ENCODE results near the gene ENTREP1. TPM values are rescaled to one million over a fixed set of nuclear protein-coding genes. Genes with fewer than 3 reads are reported as not detected.

The ENTREP1 gene
- total RNA-seq, 2 donors from 2014 or later = 13.7 to 25.8 TPM

GRCh38 chr9:69391946-69392345 lies 66.9 kb downstream of the ENTREP1 start:
- H3K9me3 ChIP-seq (ENCODE audit: control insufficient read depth, low read length) = peaks cover 5% of the 10 kb centered on the region
- no peaks in the 10 kb centered on the region for H3K27me3 ChIP-seq (ENCODE audit: control insufficient read depth, insufficient read depth, low read length, poor library complexity, severe bottlenecking)
- H3K36me3 Mint-ChIP-seq (ENCODE audit: low read depth) = peaks cover 43% of the 10 kb centered on the region
- no peak for DNase-seq
- peak overlapping the region; percentile 35 for H3K27ac Mint-ChIP-seq
- H3K4me1 Mint-ChIP-seq = no peaks in the 10 kb centered on the region
- no peak overlapping the region for H3K9ac ChIP-seq (ENCODE audit: extremely low read depth, low read length, poor library complexity, severe bottlenecking)
- 93 to 98% methylated on average over 6 to 7 of the region's 7 CpGs for WGBS, 2 experiments (ENCODE audit: insufficient coverage in 1 of 2, insufficient read length in 1 of 2)
- TF ChIP-seq CTCF (conservative IDR thresholded peaks at IDR 0.05) = no peak
- H3K4me3 ChIP-seq (ENCODE audit: low read length) = no peak overlapping the region
- no peak overlapping the region for H3K4me3 Mint-ChIP-seq
- H3K9me3 Mint-ChIP-seq = no peaks in the 10 kb centered on the region
- H3K36me3 ChIP-seq (ENCODE audit: control insufficient read depth, insufficient read depth, low read length) = peaks cover 6% of the 10 kb centered on the region
- H3K4me1 ChIP-seq (ENCODE audit: control insufficient read depth, insufficient read depth, low read length) = no peaks in the 10 kb centered on the region
- H3K27ac ChIP-seq (ENCODE audit: low read depth, low read length) = no peak overlapping the region
- H3K27me3 Mint-ChIP-seq (ENCODE audit: insufficient read depth) = no peaks in the 10 kb centered on the region

- Histone ChIP-seq H3K9me3 (ENCODE audit: control insufficient read depth, low read length) (peaks cover 6% of the 10 kb centered on the region), H3K4me1 (ENCODE audit: control insufficient read depth, insufficient read depth, low read length) (no peaks in the 10 kb centered on the region), H3K4me3 (ENCODE audit: low read length) (no peak overlapping the region), H3K27ac (ENCODE audit: low read depth, low read length) (no peak overlapping the region), H3K36me3 (ENCODE audit: control insufficient read depth, insufficient read depth, low read length) (peaks cover 4% of the 10 kb centered on the region), H3K9ac (ENCODE audit: extremely low read depth, low read length, poor library complexity, severe bottlenecking) (no peak overlapping the region), H3K27me3 (ENCODE audit: control insufficient read depth, insufficient read depth, low read length, poor library complexity, severe bottlenecking) (no peaks in the 10 kb centered on the region)
- H3K4me1 Mint-ChIP-seq = no peaks in the 10 kb centered on the region
- no peak overlapping the region for H3K4me3 Mint-ChIP-seq
- TF ChIP-seq CTCF (conservative IDR thresholded peaks at IDR 0.05) = no peak
- peaks cover 38% of the 10 kb centered on the region for H3K36me3 Mint-ChIP-seq (ENCODE audit: low read depth)
- DNase-seq = no peak
- no peaks in the 10 kb centered on the region for H3K9me3 Mint-ChIP-seq
- H3K27ac Mint-ChIP-seq = no peak overlapping the region
- H3K27me3 Mint-ChIP-seq (ENCODE audit: insufficient read depth) = no peaks in the 10 kb centered on the region
- WGBS, 2 experiments (ENCODE audit: insufficient coverage in 1 of 2, insufficient read length in 1 of 2) = 90 to 92% methylated on average over 5 of the region's 5 CpGs
These were observed 67.8 kb downstream of the ENTREP1 start for GRCh38 chr9:69392826-69393225.

DNA sequence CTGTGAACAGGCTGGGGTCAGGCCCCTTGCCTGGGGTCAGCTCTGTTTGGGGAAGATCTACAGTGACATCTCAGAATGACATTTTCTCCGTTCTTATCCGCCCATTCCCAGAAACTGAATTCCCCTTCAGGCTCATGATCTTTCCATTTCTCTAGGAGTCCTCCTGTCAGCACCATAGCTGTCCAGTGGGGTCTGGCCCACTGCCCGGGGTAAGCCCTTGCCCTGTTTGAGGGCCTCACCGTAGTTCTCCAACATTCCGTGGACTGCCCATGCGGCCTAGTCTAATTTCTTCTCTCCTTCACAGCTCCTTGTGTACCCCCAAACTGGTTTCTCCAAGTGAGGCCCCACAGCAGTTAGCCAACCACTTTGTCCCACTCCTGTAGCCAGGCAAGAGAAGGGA lies 68.4 kb downstream of the ENTREP1 start:
- Mint-ChIP-seq H3K27ac (peak overlapping the region; percentile 14), H3K4me3 (no peak overlapping the region), H3K27me3 (ENCODE audit: insufficient read depth) (no peaks in the 10 kb centered on the region), H3K36me3 (ENCODE audit: low read depth) (peaks cover 32% of the 10 kb centered on the region), H3K4me1 (no peaks in the 10 kb centered on the region), H3K9me3 (no peaks in the 10 kb centered on the region)
- DNase-seq = no peak
- WGBS, 2 experiments (ENCODE audit: insufficient coverage in 1 of 2, insufficient read length in 1 of 2) = 93 to 97% methylated on average over 5 to 6 of the region's 6 CpGs
- Histone ChIP-seq H3K36me3 (ENCODE audit: control insufficient read depth, insufficient read depth, low read length) (peaks cover 4% of the 10 kb centered on the region), H3K27me3 (ENCODE audit: control insufficient read depth, insufficient read depth, low read length, poor library complexity, severe bottlenecking) (no peaks in the 10 kb centered on the region), H3K27ac (ENCODE audit: low read depth, low read length) (no peak overlapping the region), H3K9me3 (ENCODE audit: control insufficient read depth, low read length) (peaks cover 6% of the 10 kb centered on the region), H3K4me3 (ENCODE audit: low read length) (no peak overlapping the region), H3K9ac (ENCODE audit: extremely low read depth, low read length, poor library complexity, severe bottlenecking) (no peak overlapping the region), H3K4me1 (ENCODE audit: control insufficient read depth, insufficient read depth, low read length) (no peaks in the 10 kb centered on the region)
- no peak for TF ChIP-seq CTCF (conservative IDR thresholded peaks at IDR 0.05)

Data from endodermal cell (in vitro differentiated cells).